NK-92 (cell line): ENCODE data around the gene MED14.

Experiments
- DNase-seq: peaks from one replicate; lab custom pipeline; 2025; ENCODE audit not compliant: unreplicated experiment; lab: John Stamatoyannopoulos, UW

Gene MED14

DNA sequence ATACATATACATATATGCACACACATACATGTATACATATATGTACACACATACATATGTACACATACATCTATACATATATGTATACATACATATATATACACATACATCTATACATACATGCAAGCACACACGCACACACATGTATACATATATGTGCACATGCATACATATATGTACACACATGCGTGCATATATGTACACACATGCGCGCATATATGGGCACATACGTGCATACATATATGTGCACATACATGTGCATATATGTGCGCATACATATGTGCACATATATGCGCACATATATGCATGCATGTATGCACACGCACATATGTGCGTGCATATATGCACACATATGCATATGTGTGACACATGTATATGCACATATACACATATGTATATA, 119.4 kb downstream of the MED14 start:
- no peak for DNase-seq

DNA sequence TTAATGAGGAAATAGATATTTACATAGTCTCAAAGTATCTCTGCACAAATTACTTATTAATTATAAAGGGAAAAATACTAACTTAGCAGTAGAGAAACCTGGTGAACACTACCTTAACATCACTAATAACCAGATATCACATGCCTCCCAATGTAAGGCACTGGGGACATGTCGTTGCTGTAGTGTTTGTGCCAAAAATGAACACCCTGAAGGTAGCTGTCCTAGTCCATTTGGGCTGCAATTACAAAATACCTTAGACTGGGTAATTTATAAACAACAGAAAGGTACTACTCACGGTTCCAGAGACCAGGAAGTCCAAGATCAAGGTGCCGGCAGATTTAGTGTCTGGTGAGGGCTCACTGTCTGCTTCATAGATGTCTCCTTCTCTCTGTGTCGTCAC, 122.8 kb downstream of the MED14 start:
- no peak for DNase-seq

DNA sequence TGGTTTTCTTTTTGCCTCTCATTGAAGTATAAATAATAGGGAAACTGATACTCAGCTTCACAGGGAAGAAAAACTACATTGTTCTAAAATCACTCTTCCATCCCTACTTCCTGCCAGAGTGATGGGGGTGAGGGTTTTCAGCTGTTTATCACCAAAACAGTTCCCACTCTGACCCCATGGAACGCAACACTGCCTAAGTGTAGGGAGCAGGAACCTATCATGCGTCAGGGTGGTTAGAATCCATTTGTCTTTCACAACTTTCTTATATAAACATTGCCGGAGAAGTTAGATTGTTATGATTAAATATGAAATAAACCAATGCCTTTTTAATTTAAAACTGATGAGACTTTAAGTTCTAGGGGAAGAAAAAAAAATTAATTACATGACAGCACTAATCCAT, 128.0 kb downstream of the MED14 start:
- no peak for DNase-seq

DNA sequence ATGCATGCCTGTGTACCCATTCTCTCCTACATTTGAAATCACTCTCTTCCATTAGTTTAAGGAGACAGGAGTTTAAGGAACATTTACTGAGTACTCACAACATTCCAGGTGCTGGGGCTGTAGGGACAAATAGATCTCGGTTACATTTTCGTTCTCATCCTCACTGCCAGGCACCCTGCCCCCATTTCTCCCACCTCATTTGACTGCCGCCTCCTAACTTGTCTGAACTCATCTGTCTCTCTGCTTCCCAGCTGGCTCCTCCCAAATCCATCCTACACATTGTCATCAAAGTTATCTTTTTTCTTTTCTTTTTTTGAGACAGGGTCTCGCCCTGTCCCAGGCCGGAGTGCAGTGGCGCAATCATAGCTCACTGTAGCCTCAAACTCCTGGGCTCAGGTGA, 131.9 kb downstream of the MED14 start:
- DNase-seq = no peak
